IMR-90 (cell line): Measurements from ENCODE around the gene ARF1.

Source experiments
- MAFK ChIP-seq: IDR thresholded peaks from 2 replicates; pipeline ENCODE4 v1.6.1; 2012; ENCODE audit warnings: low read depth, low read length, improper control_type of control experiment
- POLR2A ChIP-seq: IDR thresholded peaks from 2 replicates; pipeline ENCODE4 v1.6.1; 2012; ENCODE audit warnings: mild to moderate bottlenecking, low read depth, low read length
- RAD21 ChIP-seq: IDR thresholded peaks from 2 replicates; pipeline ENCODE4 v1.6.1; 2012; ENCODE audit warnings: low read length, improper control_type of control experiment
- RFX5 ChIP-seq: IDR thresholded peaks from 2 replicates; pipeline ENCODE4 v1.8.0; 2012; ENCODE audit warnings: low read depth, mild to moderate bottlenecking, low read length, moderate library complexity
- SMC3 ChIP-seq: fragments of 150-350 bp; IDR thresholded peaks from 2 replicates; pipeline ENCODE4 v1.6.1; 2016; ENCODE audit warnings: low read depth, mild to moderate bottlenecking, antibody characterized with exemption, low read length, moderate library complexity
- TF ChIP-seq, protein P1 (sequence below): conservative IDR thresholded peaks from 2 replicates; pipeline ENCODE4 v1.5.1; 2012; ENCODE audit warnings: mild to moderate bottlenecking, low read depth, low read length, improper control_type of control experiment

DNA sequence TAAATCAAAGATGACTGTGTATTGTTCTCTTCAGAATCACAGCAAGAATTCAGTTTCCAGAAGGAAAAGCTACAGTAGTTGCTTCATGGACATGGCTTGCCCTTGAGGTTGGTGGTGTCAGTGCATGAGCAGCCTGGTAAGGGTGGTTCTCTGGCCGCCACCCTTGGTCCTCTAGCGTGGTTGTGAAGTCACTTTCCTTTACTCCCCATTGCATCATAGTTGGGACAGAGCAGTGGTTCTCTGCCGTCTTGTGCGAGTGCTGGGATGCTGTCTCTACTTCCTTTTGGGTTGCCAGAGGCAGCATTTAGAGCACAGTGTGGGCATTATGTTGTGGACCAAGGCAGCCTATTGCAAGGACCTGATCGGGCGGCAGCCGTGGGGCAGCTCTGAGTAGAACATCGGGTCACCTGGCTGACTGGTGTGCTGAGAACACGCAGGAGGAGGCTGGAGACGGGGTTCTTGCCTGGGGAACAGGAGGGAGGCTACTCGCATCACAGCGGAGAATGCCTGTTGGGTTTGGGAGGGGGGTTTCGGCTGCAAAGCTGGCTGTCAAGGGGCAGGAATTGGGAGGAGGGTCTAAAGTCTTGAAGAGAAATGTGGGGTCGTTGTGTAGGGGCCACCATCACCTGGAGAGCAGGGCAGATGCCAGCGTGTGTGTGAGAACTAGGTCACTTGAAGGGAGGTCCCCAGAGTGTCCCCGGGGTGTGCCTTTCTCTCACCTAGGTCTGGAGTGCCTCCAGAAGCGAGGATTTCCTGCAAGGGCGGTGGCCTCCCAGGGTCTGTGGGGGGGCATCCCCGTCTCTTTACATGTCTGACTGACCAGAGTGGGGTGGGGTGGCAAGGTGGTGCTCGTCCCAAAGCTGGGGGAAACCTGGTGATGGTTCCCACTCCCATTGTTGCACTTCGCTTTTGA is 6.3 kb downstream of the ARF1 start:
- no peak for TF ChIP-seq MAFK
- TF ChIP-seq, protein P1, sequence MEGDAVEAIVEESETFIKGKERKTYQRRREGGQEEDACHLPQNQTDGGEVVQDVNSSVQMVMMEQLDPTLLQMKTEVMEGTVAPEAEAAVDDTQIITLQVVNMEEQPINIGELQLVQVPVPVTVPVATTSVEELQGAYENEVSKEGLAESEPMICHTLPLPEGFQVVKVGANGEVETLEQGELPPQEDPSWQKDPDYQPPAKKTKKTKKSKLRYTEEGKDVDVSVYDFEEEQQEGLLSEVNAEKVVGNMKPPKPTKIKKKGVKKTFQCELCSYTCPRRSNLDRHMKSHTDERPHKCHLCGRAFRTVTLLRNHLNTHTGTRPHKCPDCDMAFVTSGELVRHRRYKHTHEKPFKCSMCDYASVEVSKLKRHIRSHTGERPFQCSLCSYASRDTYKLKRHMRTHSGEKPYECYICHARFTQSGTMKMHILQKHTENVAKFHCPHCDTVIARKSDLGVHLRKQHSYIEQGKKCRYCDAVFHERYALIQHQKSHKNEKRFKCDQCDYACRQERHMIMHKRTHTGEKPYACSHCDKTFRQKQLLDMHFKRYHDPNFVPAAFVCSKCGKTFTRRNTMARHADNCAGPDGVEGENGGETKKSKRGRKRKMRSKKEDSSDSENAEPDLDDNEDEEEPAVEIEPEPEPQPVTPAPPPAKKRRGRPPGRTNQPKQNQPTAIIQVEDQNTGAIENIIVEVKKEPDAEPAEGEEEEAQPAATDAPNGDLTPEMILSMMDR = no peak
- no peak for TF ChIP-seq POLR2A
- TF ChIP-seq RAD21 = no peak
- no peak for TF ChIP-seq SMC3
- no peak for TF ChIP-seq RFX5
